Neural cell (in vitro differentiated cells): ENCODE results near the gene IFNLR1.

Experiments
- EP300 ChIP-seq: fragments of 450-650 bp; conservative IDR thresholded peaks from 2 replicates; pipeline ENCODE4 v1.6.1; 2014; ENCODE audit warnings: antibody characterized with exemption, mild to moderate bottlenecking, moderate library complexity; ENCODE audit not compliant: poor library complexity, severe bottlenecking
- TAF1 ChIP-seq: IDR thresholded peaks from 2 replicates; pipeline ENCODE4 v1.6.1; 2012; ENCODE audit warnings: low read depth
- TF ChIP-seq, protein P1 (sequence below): fragments of 450-650 bp; IDR thresholded peaks from 2 replicates; pipeline ENCODE4 v1.5.1; 2014; ENCODE audit warnings: antibody characterized with exemption, mild to moderate bottlenecking, moderate library complexity; ENCODE audit not compliant: poor library complexity, severe bottlenecking

- TF ChIP-seq, protein P1, sequence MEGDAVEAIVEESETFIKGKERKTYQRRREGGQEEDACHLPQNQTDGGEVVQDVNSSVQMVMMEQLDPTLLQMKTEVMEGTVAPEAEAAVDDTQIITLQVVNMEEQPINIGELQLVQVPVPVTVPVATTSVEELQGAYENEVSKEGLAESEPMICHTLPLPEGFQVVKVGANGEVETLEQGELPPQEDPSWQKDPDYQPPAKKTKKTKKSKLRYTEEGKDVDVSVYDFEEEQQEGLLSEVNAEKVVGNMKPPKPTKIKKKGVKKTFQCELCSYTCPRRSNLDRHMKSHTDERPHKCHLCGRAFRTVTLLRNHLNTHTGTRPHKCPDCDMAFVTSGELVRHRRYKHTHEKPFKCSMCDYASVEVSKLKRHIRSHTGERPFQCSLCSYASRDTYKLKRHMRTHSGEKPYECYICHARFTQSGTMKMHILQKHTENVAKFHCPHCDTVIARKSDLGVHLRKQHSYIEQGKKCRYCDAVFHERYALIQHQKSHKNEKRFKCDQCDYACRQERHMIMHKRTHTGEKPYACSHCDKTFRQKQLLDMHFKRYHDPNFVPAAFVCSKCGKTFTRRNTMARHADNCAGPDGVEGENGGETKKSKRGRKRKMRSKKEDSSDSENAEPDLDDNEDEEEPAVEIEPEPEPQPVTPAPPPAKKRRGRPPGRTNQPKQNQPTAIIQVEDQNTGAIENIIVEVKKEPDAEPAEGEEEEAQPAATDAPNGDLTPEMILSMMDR, result no peak
- TF ChIP-seq EP300, result no peak
- no peak for TF ChIP-seq TAF1
Measured at GRCh38 chr1:24122776-24123175, 64.3 kb downstream of the IFNLR1 start.
